HCT116 (cell line): Measurements from ENCODE around the gene ARMC6. TPM values are rescaled to one million over a fixed set of nuclear protein-coding genes. Genes with fewer than 3 reads are reported as not detected.
A peak's percentile ranks its signal among the peaks of the same experiment; 100 is the strongest.

Source experiments
- ATAC-seq: fragments of 200-7000 bp; cut with Tn5 transposase; 2 replicates; pipeline ENCODE4 v1.9.1; 2020; ENCODE audit warnings: mild to moderate bottlenecking, moderate library complexity
- BruUV-seq: library from RNA; stranded (reverse); fragments of 400-500 nt; replicated peaks from 2 replicates; lab custom pipeline; 2021; lab: Mats Ljungman, UMichigan
- CTCF ChIA-PET: fragments of 300-600 bp; sonication (Branson Sonifier 250); formaldehyde crosslinking; loops from one replicate; lab custom pipeline; 2021; ENCODE audit warnings: antibody characterized with exemption; lab: Charles Lee
- POLR2A ChIA-PET: fragments of 300-600, 350-600 bp; sonication (Branson Sonifier 250); formaldehyde crosslinking; loops from one replicate; lab custom pipeline; 2021; ENCODE audit warnings: antibody characterized with exemption; lab: Charles Lee
- RAD21 ChIA-PET, 2 experiments: fragments of 300-600 bp; sonication (Branson Sonifier 250); formaldehyde crosslinking; loops; one replicate each; lab custom pipeline; 2023; ENCODE audit warnings: low total read pairs in 2 of 2; ENCODE audit not compliant: uncharacterized antibody in 2 of 2, unreplicated experiment in 2 of 2, low non-redundant PET in 1 of 2; lab: Charles Lee
- DNase-seq: peaks from one replicate; pipeline ENCODE4 v3.0.0-alpha.2; 2010; ENCODE audit warnings: low read depth, low spot score
- H2AFZ ChIP-seq: fragments of 200-600 bp; shearing (Covaris generic), sonication (generic); 2 replicates; pipeline ENCODE4 v1.6.1; 2017; ENCODE audit warnings: low read depth, mixed run types, mixed read lengths, antibody characterized with exemption, low read length; ENCODE audit not compliant: poor library complexity, severe bottlenecking
- H3K27ac ChIP-seq: 2 replicates; pipeline ENCODE4 v1.5.1; 2012; ENCODE audit warnings: low read depth, low read length
- H3K27me3 ChIP-seq: fragments of 200-600 bp; sonication (generic); 2 replicates; pipeline ENCODE4 v1.6.1; 2016; ENCODE audit warnings: mixed run types, low read length, mixed read lengths; ENCODE audit not compliant: insufficient read depth
- H3K36me3 ChIP-seq, 2 experiments: fragments of 200-500 bp in 1 of 2; fragments of 200-600 bp in 1 of 2; sonication (Bioruptor generic) in 1 of 2; sonication (generic) in 1 of 2; 2 replicates each; pipeline versions ENCODE4 v1.5.1 to v1.6.1; 2014 to 2016; ENCODE audit warnings: low read length in 2 of 2, inconsistent platforms in 1 of 2, mixed read lengths in 1 of 2, mixed run types in 1 of 2; ENCODE audit not compliant: insufficient read depth in 2 of 2, control insufficient read depth in 1 of 2
- H3K4me1 ChIP-seq, 2 experiments: fragments of 200-600 bp in 1 of 2; sonication (generic) in 1 of 2; 2 replicates each; pipeline versions ENCODE4 v1.5.1 to v1.6.1; 2012 to 2017; ENCODE audit warnings: low read length in 2 of 2, inconsistent platforms in 1 of 2, mild to moderate bottlenecking in 1 of 2, mixed read lengths in 1 of 2, mixed run types in 1 of 2, moderate library complexity in 1 of 2; ENCODE audit not compliant: insufficient read depth in 2 of 2, control insufficient read depth in 1 of 2
- H3K4me2 ChIP-seq: fragments of 200-600 bp; sonication (generic); 2 replicates; pipeline ENCODE4 v1.6.1; 2017; ENCODE audit warnings: mixed run types, low read length, mixed read lengths
- H3K4me3 ChIP-seq, 2 experiments: fragments of 200-600 bp in 1 of 2; sonication (generic) in 1 of 2; replicated peaks in 1 of 2; 2 replicates each; pipeline ENCODE4 v1.5.1; 2011 to 2016; ENCODE audit warnings: low read length in 2 of 2, control low read depth in 1 of 2, low read depth in 1 of 2, mild to moderate bottlenecking in 1 of 2, mixed read lengths in 1 of 2, mixed run types in 1 of 2
- H3K79me2 ChIP-seq: fragments of 200-600 bp; sonication (generic); 2 replicates; pipeline ENCODE4 v1.6.1; 2017; ENCODE audit warnings: mild to moderate bottlenecking, mixed run types, low read length, moderate library complexity, mixed read lengths; ENCODE audit not compliant: insufficient read depth
- H3K9ac ChIP-seq: fragments of 200-600 bp; sonication (generic); 2 replicates; pipeline ENCODE4 v1.6.1; 2016; ENCODE audit warnings: low read length, mixed read lengths
- H3K9me2 ChIP-seq: fragments of 200-600 bp; sonication (generic), shearing (Covaris generic); 2 replicates; pipeline ENCODE4 v1.6.1; 2017; ENCODE audit warnings: mixed run types, mild to moderate bottlenecking, moderate library complexity; ENCODE audit not compliant: insufficient read depth
- H3K9me3 ChIP-seq, 2 experiments: fragments of 200-500 bp in 1 of 2; fragments of 200-600 bp in 1 of 2; sonication (Bioruptor generic) in 1 of 2; sonication (generic) in 1 of 2; 2 replicates each; pipeline ENCODE4 v1.6.1; 2014 to 2017; ENCODE audit warnings: low read length in 2 of 2, mixed read lengths in 2 of 2, inconsistent platforms in 1 of 2, low read depth in 1 of 2, mild to moderate bottlenecking in 1 of 2, mixed run types in 1 of 2, moderate library complexity in 1 of 2; ENCODE audit not compliant: control insufficient read depth in 1 of 2, insufficient read depth in 1 of 2
- H4K20me1 ChIP-seq: fragments of 200-600 bp; sonication (generic), shearing (Covaris generic); 2 replicates; pipeline ENCODE4 v1.6.1; 2017; ENCODE audit warnings: mixed run types, mild to moderate bottlenecking, moderate library complexity; ENCODE audit not compliant: insufficient read depth
- EGR1 ChIP-seq: IDR thresholded peaks from 2 replicates; pipeline ENCODE4 v1.6.1; 2012; ENCODE audit warnings: low read depth
- EZH2phosphoT487 ChIP-seq: fragments of 200-600 bp; IDR thresholded peaks from 2 replicates; pipeline ENCODE4 v1.6.1; 2018; ENCODE audit warnings: antibody characterized with exemption, borderline replicate concordance
- FOSL1 ChIP-seq: IDR thresholded peaks from 2 replicates; pipeline ENCODE4 v1.6.1; 2012; ENCODE audit warnings: low read depth
- POLR2AphosphoS5 ChIP-seq: IDR thresholded peaks from 2 replicates; pipeline ENCODE4 v1.6.1; 2011; ENCODE audit warnings: mild to moderate bottlenecking, low read depth, low read length, moderate library complexity
- SP1 ChIP-seq: IDR thresholded peaks from 2 replicates; pipeline ENCODE4 v1.6.1; 2012; ENCODE audit warnings: low read depth
- TCF7L2 ChIP-seq: IDR thresholded peaks from 2 replicates; pipeline ENCODE4 v1.7.0; 2011; ENCODE audit warnings: borderline replicate concordance, inconsistent platforms; ENCODE audit not compliant: insufficient read depth, insufficient read length; ENCODE audit errors: extremely low read depth
- ZFX ChIP-seq: fragments of 450-650 bp; IDR thresholded peaks from 2 replicates; pipeline ENCODE4 v1.6.1; 2017
- intact Hi-C: fragments of 100-400 bp; cut with micrococcal nuclease; formaldehyde crosslinking; loops from 2 replicates; pipeline ENCODE4 v1.10.0; 2022
- total RNA-seq: library from RNA; stranded (reverse); gene quantifications from one replicate; pipeline ENCODE4 v1.2.1, GENCODE V29; 2021; ENCODE audit not compliant: unreplicated experiment
- TF ChIP-seq, protein P1 (sequence below): IDR thresholded peaks from 2 replicates; pipeline ENCODE4 v1.6.1; 2011; ENCODE audit warnings: mild to moderate bottlenecking, low read length, moderate library complexity; ENCODE audit not compliant: insufficient replicate concordance; ENCODE audit errors: extremely low read depth

Gene ARMC6
- total RNA-seq, 1 experiment from 2014 or later, result 34.7 TPM

DNA sequence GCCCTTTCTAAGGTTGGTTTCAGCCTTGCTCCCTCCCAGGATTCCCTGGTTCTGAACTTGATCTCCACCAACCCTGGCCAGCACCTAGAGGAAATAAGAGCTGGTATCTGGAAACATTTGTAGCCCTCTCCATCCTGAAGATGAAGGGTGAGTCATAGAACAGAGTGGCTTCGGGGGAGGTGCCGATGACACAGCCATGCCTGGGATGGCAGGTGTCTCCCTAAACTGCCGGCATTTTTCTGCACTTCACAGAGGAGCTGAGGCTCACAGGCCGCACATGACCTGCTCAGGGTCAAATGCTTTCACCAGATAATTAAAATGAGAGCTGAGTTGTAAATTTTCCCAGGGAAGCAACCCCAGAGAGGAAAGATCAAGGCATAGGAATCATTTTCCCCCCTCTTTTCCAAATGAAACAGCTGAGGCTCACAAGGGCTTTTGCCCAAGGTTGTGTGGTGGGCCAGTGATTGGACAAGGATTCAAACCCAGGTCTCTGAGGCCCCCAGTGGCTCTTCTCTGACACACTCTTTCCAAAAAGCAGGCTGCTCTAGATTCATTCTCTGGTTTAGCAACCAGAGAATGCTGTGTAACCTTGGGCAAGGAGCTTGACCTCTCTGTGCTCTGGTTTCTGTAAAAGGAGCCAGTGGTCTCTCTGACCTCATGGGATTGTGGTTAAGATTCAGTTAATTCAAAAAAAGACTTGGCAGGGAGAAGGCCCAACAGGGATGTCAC lies 29.2 kb downstream of the ARMC6 start (continued):
- TF ChIP-seq, protein P1, sequence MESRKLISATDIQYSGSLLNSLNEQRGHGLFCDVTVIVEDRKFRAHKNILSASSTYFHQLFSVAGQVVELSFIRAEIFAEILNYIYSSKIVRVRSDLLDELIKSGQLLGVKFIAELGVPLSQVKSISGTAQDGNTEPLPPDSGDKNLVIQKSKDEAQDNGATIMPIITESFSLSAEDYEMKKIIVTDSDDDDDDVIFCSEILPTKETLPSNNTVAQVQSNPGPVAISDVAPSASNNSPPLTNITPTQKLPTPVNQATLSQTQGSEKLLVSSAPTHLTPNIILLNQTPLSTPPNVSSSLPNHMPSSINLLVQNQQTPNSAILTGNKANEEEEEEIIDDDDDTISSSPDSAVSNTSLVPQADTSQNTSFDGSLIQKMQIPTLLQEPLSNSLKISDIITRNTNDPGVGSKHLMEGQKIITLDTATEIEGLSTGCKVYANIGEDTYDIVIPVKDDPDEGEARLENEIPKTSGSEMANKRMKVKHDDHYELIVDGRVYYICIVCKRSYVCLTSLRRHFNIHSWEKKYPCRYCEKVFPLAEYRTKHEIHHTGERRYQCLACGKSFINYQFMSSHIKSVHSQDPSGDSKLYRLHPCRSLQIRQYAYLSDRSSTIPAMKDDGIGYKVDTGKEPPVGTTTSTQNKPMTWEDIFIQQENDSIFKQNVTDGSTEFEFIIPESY, result no peak

DNA sequence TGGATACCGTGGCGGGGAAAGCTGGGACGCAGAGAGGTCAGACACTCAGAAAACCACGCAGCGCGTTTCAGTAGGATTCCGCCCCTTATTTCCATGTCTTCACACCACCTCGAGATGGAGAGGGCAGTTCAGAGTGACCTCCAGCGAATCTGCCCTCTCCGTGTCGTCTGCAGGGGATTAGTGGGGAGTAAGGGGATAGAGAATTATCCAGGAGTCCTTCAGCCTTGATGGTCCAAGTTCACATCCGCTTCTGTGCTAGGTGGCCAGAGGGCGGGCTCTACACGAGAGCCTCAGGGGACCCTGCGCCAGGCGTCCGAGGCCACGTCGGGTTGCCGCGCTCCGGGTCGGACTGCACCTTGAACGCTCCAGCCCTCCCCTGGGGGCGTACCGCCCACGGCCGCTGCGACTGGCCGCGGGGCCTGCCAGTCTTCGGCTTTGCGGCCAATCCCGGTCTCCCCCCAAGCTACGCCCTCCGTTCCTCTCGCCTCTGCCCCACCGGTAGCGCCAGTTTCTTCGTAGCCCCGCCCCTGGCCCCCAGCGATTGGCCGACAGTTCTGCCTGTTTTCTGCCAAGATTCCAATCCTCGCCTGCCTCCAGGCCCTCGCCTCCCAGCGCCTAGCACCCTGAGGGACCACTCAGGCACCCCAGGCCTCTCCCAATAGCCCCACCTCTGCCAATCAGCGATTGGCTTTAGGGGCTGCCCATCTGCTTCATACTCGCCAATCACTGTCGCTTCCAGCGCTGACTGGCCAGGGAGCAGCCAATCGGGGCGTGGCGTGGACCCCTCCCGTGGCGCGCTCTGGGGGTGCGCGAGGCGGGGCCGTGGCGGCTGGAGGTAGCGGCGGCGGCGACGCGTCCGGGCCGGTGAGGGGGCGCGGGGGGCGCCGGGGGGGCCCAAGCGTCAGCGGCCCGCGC lies 30.0 kb downstream of the ARMC6 start, which contains the start of gene SLC25A42:
Gene SLC25A42, plus strand, starts transcription at position 812 of the 915 bp plus-strand sequence. CDS start 32,131 bp downstream, outside the sequence.
- Histone ChIP-seq H3K4me2 (peak within 1 kb of the TSS; percentile 85), H3K27me3 (no peaks in the 10 kb centered on the region), H3K4me1 (peaks cover 20 to 32% of the 10 kb centered on the region in 2 experiments), H3K9me3 (no peaks in the 10 kb centered on the region), H3K27ac (peak within 1 kb of the TSS; percentile 47), H3K4me3 (peak within 1 kb of the TSS; percentile 64 to 66), H3K79me2 (no peaks in the 10 kb centered on the region), H2AFZ (no peak within 1 kb of the TSS), H3K9ac (peak within 1 kb of the TSS; percentile 57), H3K36me3 (peaks cover 0 to 7% of the 10 kb centered on the region in 2 experiments; a peak in 1 of 4 replicates), H4K20me1 (no peaks in the 10 kb centered on the region), H3K9me2 (no peaks in the 10 kb centered on the region)
- ChIA-PET CTCF (interaction anchor here (1.3 to 1.4 kb wide), 2 partner anchors 77 to 83 kb away, joined by 3 read pairs; no protein-coding TSS in a partner anchor), RAD21 (no interaction called here), POLR2A (interaction anchor here (0.6 to 1.4 kb wide), 2 partner anchors 53 to 339 kb away, joined by 3 to 4 read pairs; no protein-coding TSS in a partner anchor)
- TF ChIP-seq, protein P1, result no peak
- TF ChIP-seq POLR2AphosphoS5 (peak; percentile 52; the same call in 1 of the 2 replicates), EGR1 (peak; percentile 77), FOSL1 (no peak), TCF7L2 (no peak), EZH2phosphoT487 (no peak), ZFX (no peak), SP1 (peak; percentile 98)
- intact Hi-C loops, result loop anchor here (2.0 kb wide), 1 partner anchor 35 kb away; no protein-coding TSS in a partner anchor
- BruUV-seq, result no TSS peak
- ATAC-seq (peak; percentile 96), DNase-seq (peak; percentile 99)
